HCT116 (cell line): ENCODE data around the gene TPI1. TPM values are rescaled to one million over a fixed set of nuclear protein-coding genes. Genes with fewer than 3 reads are reported as not detected.

ENCODE experiments used
- ATAC-seq: fragments of 200-7000 bp; cut with Tn5 transposase; 2 replicates; pipeline ENCODE4 v1.9.1; 2020; ENCODE audit warnings: mild to moderate bottlenecking, moderate library complexity
- BruUV-seq: library from RNA; stranded (reverse); fragments of 400-500 nt; replicated peaks from 2 replicates; lab custom pipeline; 2021; lab: Mats Ljungman, UMichigan
- CTCF ChIA-PET: fragments of 300-600 bp; sonication (Branson Sonifier 250); formaldehyde crosslinking; loops from one replicate; lab custom pipeline; 2021; ENCODE audit warnings: antibody characterized with exemption; lab: Charles Lee
- POLR2A ChIA-PET: fragments of 300-600, 350-600 bp; sonication (Branson Sonifier 250); formaldehyde crosslinking; loops from one replicate; lab custom pipeline; 2021; ENCODE audit warnings: antibody characterized with exemption; lab: Charles Lee
- RAD21 ChIA-PET, 2 experiments: fragments of 300-600 bp; sonication (Branson Sonifier 250); formaldehyde crosslinking; loops; one replicate each; lab custom pipeline; 2023; ENCODE audit warnings: low total read pairs in 2 of 2; ENCODE audit not compliant: uncharacterized antibody in 2 of 2, unreplicated experiment in 2 of 2, low non-redundant PET in 1 of 2; lab: Charles Lee
- DNase-seq: peaks from one replicate; pipeline ENCODE4 v3.0.0-alpha.2; 2010; ENCODE audit warnings: low read depth, low spot score
- H2AFZ ChIP-seq: fragments of 200-600 bp; shearing (Covaris generic), sonication (generic); 2 replicates; pipeline ENCODE4 v1.6.1; 2017; ENCODE audit warnings: low read depth, mixed run types, mixed read lengths, antibody characterized with exemption, low read length; ENCODE audit not compliant: poor library complexity, severe bottlenecking
- H3K27ac ChIP-seq: 2 replicates; pipeline ENCODE4 v1.5.1; 2012; ENCODE audit warnings: low read depth, low read length
- H3K27me3 ChIP-seq: fragments of 200-600 bp; sonication (generic); 2 replicates; pipeline ENCODE4 v1.6.1; 2016; ENCODE audit warnings: mixed run types, low read length, mixed read lengths; ENCODE audit not compliant: insufficient read depth
- H3K36me3 ChIP-seq, 2 experiments: fragments of 200-500 bp in 1 of 2; fragments of 200-600 bp in 1 of 2; sonication (Bioruptor generic) in 1 of 2; sonication (generic) in 1 of 2; 2 replicates each; pipeline versions ENCODE4 v1.5.1 to v1.6.1; 2014 to 2016; ENCODE audit warnings: low read length in 2 of 2, inconsistent platforms in 1 of 2, mixed read lengths in 1 of 2, mixed run types in 1 of 2; ENCODE audit not compliant: insufficient read depth in 2 of 2, control insufficient read depth in 1 of 2
- H3K4me1 ChIP-seq, 2 experiments: fragments of 200-600 bp in 1 of 2; sonication (generic) in 1 of 2; 2 replicates each; pipeline versions ENCODE4 v1.5.1 to v1.6.1; 2012 to 2017; ENCODE audit warnings: low read length in 2 of 2, inconsistent platforms in 1 of 2, mild to moderate bottlenecking in 1 of 2, mixed read lengths in 1 of 2, mixed run types in 1 of 2, moderate library complexity in 1 of 2; ENCODE audit not compliant: insufficient read depth in 2 of 2, control insufficient read depth in 1 of 2
- H3K4me2 ChIP-seq: fragments of 200-600 bp; sonication (generic); 2 replicates; pipeline ENCODE4 v1.6.1; 2017; ENCODE audit warnings: mixed run types, low read length, mixed read lengths
- H3K4me3 ChIP-seq, 2 experiments: fragments of 200-600 bp in 1 of 2; sonication (generic) in 1 of 2; replicated peaks in 1 of 2; 2 replicates each; pipeline ENCODE4 v1.5.1; 2011 to 2016; ENCODE audit warnings: low read length in 2 of 2, control low read depth in 1 of 2, low read depth in 1 of 2, mild to moderate bottlenecking in 1 of 2, mixed read lengths in 1 of 2, mixed run types in 1 of 2
- H3K79me2 ChIP-seq: fragments of 200-600 bp; sonication (generic); 2 replicates; pipeline ENCODE4 v1.6.1; 2017; ENCODE audit warnings: mild to moderate bottlenecking, mixed run types, low read length, moderate library complexity, mixed read lengths; ENCODE audit not compliant: insufficient read depth
- H3K9ac ChIP-seq: fragments of 200-600 bp; sonication (generic); 2 replicates; pipeline ENCODE4 v1.6.1; 2016; ENCODE audit warnings: low read length, mixed read lengths
- H3K9me2 ChIP-seq: fragments of 200-600 bp; sonication (generic), shearing (Covaris generic); 2 replicates; pipeline ENCODE4 v1.6.1; 2017; ENCODE audit warnings: mixed run types, mild to moderate bottlenecking, moderate library complexity; ENCODE audit not compliant: insufficient read depth
- H3K9me3 ChIP-seq, 2 experiments: fragments of 200-500 bp in 1 of 2; fragments of 200-600 bp in 1 of 2; sonication (Bioruptor generic) in 1 of 2; sonication (generic) in 1 of 2; 2 replicates each; pipeline ENCODE4 v1.6.1; 2014 to 2017; ENCODE audit warnings: low read length in 2 of 2, mixed read lengths in 2 of 2, inconsistent platforms in 1 of 2, low read depth in 1 of 2, mild to moderate bottlenecking in 1 of 2, mixed run types in 1 of 2, moderate library complexity in 1 of 2; ENCODE audit not compliant: control insufficient read depth in 1 of 2, insufficient read depth in 1 of 2
- H4K20me1 ChIP-seq: fragments of 200-600 bp; sonication (generic), shearing (Covaris generic); 2 replicates; pipeline ENCODE4 v1.6.1; 2017; ENCODE audit warnings: mixed run types, mild to moderate bottlenecking, moderate library complexity; ENCODE audit not compliant: insufficient read depth
- CBX3 ChIP-seq: IDR thresholded peaks from 2 replicates; pipeline ENCODE4 v1.6.1; 2012; ENCODE audit warnings: low read depth
- CEBPB ChIP-seq: IDR thresholded peaks from 2 replicates; pipeline ENCODE4 v1.6.1; 2012; ENCODE audit warnings: low read depth
- EGR1 ChIP-seq: IDR thresholded peaks from 2 replicates; pipeline ENCODE4 v1.6.1; 2012; ENCODE audit warnings: low read depth
- ELF1 ChIP-seq: IDR thresholded peaks from 2 replicates; pipeline ENCODE4 v1.6.1; 2012; ENCODE audit warnings: low read depth, borderline replicate concordance
- EZH2phosphoT487 ChIP-seq: fragments of 200-600 bp; IDR thresholded peaks from 2 replicates; pipeline ENCODE4 v1.6.1; 2018; ENCODE audit warnings: antibody characterized with exemption, borderline replicate concordance
- RAD21 ChIP-seq: IDR thresholded peaks from 2 replicates; pipeline ENCODE4 v1.6.1; 2012; ENCODE audit warnings: low read depth, mild to moderate bottlenecking
- SIN3A ChIP-seq: IDR thresholded peaks from 2 replicates; pipeline ENCODE4 v1.6.1; 2012; ENCODE audit warnings: low read depth
- SRF ChIP-seq: IDR thresholded peaks from 2 replicates; pipeline ENCODE4 v1.6.1; 2012; ENCODE audit warnings: low read depth
- YY1 ChIP-seq: IDR thresholded peaks from 2 replicates; pipeline ENCODE4 v1.6.1; 2011; ENCODE audit warnings: low read length, low read depth, moderate library complexity, mild to moderate bottlenecking; ENCODE audit not compliant: insufficient replicate concordance; ENCODE audit errors: extremely low read depth
- ZFX ChIP-seq: fragments of 450-650 bp; IDR thresholded peaks from 2 replicates; pipeline ENCODE4 v1.6.1; 2017
- intact Hi-C: fragments of 100-400 bp; cut with micrococcal nuclease; formaldehyde crosslinking; loops from 2 replicates; pipeline ENCODE4 v1.10.0; 2022
- total RNA-seq: library from RNA; stranded (reverse); gene quantifications from one replicate; pipeline ENCODE4 v1.2.1, GENCODE V29; 2021; ENCODE audit not compliant: unreplicated experiment
- TF ChIP-seq, protein P1 (sequence below): IDR thresholded peaks from 2 replicates; pipeline ENCODE4 v1.6.1; 2012
- TF ChIP-seq, protein P2 (sequence below): IDR thresholded peaks from 2 replicates; pipeline ENCODE4 v1.6.1; 2012

The TPI1 gene
- total RNA-seq, 1 experiment from 2014 or later = 1,068 TPM

DNA sequence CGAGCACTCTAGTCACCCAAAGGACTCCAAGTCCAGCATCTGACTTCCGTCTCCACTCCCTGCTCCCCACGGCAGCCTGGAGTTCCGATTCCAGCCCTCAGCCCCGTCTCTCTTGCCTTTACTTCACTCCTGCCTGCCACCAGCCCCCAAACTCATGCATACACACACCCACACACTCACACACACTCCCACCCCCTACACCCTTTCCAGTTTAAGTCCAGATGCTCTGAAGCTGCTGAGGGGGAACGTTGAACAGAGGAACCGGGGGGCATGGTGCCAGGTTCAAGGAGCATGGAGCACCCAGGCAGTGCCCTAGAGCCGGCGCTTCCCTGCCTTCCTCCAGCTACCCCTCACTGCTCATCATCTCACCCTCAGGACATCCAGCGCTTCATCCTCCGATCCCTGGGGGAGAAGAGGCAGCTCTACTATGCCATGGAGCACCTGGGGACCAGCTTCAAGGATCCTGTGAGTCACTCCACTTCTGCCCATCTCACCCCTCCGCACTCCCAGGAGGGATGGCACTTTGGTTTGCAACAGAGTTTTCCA, 35.8 kb upstream of the TPI1 start:
- Histone ChIP-seq H3K9me2 (no peaks in the 10 kb centered on the region), H3K9ac (no peak overlapping the region), H4K20me1 (no peaks in the 10 kb centered on the region), H3K79me2 (peaks cover 31% of the 10 kb centered on the region), H3K27me3 (no peaks in the 10 kb centered on the region), H3K9me3 (no peaks in the 10 kb centered on the region), H3K27ac (no peak overlapping the region), H3K4me2 (no peak overlapping the region), H2AFZ (no peak overlapping the region), H3K4me1 (peaks cover 12 to 35% of the 10 kb centered on the region in 2 experiments), H3K4me3 (no peak overlapping the region), H3K36me3 (peaks cover 8 to 28% of the 10 kb centered on the region in 2 experiments; a peak in 3 of 4 replicates)
- ChIA-PET CTCF (interaction anchor here (1.8 to 5.5 kb wide), 2 partner anchors 21 to 78 kb away, joined by 8 to 38 read pairs; partner anchors contain the start of genes CDCA3, MLF2 and USP5), RAD21 (no interaction called here), POLR2A (interaction anchor here (1.0 kb wide), 1 partner anchor 20 kb away, joined by 4 read pairs; the partner anchor contains the start of gene CDCA3)
- DNase-seq (no peak), ATAC-seq (no peak)
- TSS peak; percentile 19 for BruUV-seq
- TF ChIP-seq, protein P1, sequence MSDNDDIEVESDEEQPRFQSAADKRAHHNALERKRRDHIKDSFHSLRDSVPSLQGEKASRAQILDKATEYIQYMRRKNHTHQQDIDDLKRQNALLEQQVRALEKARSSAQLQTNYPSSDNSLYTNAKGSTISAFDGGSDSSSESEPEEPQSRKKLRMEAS = no peak
- TF ChIP-seq CEBPB (no peak), EZH2phosphoT487 (no peak), SRF (no peak), ZFX (no peak), CBX3 (no peak), EGR1 (no peak), SIN3A (no peak), RAD21 (no peak), YY1 (no peak), ELF1 (no peak)
- TF ChIP-seq, protein P2, sequence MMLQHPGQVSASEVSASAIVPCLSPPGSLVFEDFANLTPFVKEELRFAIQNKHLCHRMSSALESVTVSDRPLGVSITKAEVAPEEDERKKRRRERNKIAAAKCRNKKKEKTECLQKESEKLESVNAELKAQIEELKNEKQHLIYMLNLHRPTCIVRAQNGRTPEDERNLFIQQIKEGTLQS = no peak
- intact Hi-C loops = no loop called here
